Activated CD8-positive, alpha-beta memory T cell treated with anti-CD3 and anti-CD28 coated beads, Interleukin-2, amount 50 U/mL, for 24 hours (primary cell): ENCODE results near the gene CTDSP1.
A peak's percentile ranks its signal among the peaks of the same experiment; 100 is the strongest.

ENCODE experiments used
- DNase-seq: peaks from one replicate; pipeline ENCODE4 v3.0.0-alpha.2; 2020; ENCODE audit errors: extremely low read depth

CTDSP1 gene

GRCh38 chr2:218383892-218384519 is 15.7 kb upstream of the CTDSP1 start:
- no peak for DNase-seq

GRCh38 chr2:218384975-218385374 is 14.7 kb upstream of the CTDSP1 start:
- no peak for DNase-seq

GRCh38 chr2:218386505-218387368 is 12.9 kb upstream of the CTDSP1 start:
- no peak for DNase-seq

- DNase-seq = no peak
These were observed 12.1 kb upstream of the CTDSP1 start for GRCh38 chr2:218387369-218388194.

- DNase-seq = no peak
These were observed 10.1 kb upstream of the CTDSP1 start for GRCh38 chr2:218389333-218390150.

- DNase-seq = no peak
These were observed 8.5 kb upstream of the CTDSP1 start for GRCh38 chr2:218391202-218391601.

GRCh38 chr2:218392459-218392858 is 7.2 kb upstream of the CTDSP1 start:
- DNase-seq = no peak

- no peak for DNase-seq
These were observed 6.7 kb upstream of the CTDSP1 start for GRCh38 chr2:218392891-218393462.

- DNase-seq = no peak
These were observed 5.8 kb upstream of the CTDSP1 start for GRCh38 chr2:218393750-218394290.

GRCh38 chr2:218394298-218395089 is 5.2 kb upstream of the CTDSP1 start:
- DNase-seq = no peak

GRCh38 chr2:218395090-218395444 is 4.6 kb upstream of the CTDSP1 start:
- DNase-seq = no peak

- no peak for DNase-seq
These were observed 4.2 kb upstream of the CTDSP1 start for GRCh38 chr2:218395456-218395825.

GRCh38 chr2:218395826-218396687 is 3.6 kb upstream of the CTDSP1 start:
- DNase-seq = peak; percentile 77

- DNase-seq = no peak
These were observed 2.8 kb upstream of the CTDSP1 start for GRCh38 chr2:218396688-218397462.

- no peak for DNase-seq
These were observed 2.2 kb upstream of the CTDSP1 start for GRCh38 chr2:218397463-218397819.

GRCh38 chr2:218397820-218398436 is 1.7 kb upstream of the CTDSP1 start:
- no peak for DNase-seq

GRCh38 chr2:218398437-218399390 is 954 bp upstream of the CTDSP1 start:
- no peak for DNase-seq
